Hematopoietic multipotent progenitor cell treated with erythropoietin and hydrocortisone succinate and interleukin-3 and kit ligand, for 17 days (in vitro differentiated cells): ENCODE measurements around the gene CRIP1.

Source experiments
- DNase-seq: peaks from one replicate; pipeline ENCODE4 v3.0.0-alpha.2; 2015; ENCODE audit warnings: low spot score

Gene CRIP1

DNA sequence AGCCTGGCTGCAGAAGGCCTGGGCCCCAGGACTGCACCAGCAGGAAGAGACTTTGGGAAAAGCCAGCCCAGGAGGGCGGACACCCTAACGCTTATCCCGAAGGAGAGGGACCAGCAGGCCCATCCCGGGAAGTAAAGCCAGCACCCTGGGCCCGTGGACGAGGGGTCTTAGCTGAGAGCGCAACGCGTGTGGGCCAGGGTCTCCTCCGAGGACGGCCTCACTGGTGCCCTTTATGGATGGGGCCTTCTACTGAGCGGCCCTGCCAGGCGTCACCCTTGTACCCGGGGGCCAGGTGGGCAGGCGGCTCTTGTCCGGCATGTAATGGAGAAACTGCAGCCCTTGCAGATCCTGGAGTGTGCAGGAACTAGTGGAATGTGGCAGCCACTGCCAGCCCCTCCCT is 18.4 kb downstream of the CRIP1 start:
- DNase-seq: no peak

DNA sequence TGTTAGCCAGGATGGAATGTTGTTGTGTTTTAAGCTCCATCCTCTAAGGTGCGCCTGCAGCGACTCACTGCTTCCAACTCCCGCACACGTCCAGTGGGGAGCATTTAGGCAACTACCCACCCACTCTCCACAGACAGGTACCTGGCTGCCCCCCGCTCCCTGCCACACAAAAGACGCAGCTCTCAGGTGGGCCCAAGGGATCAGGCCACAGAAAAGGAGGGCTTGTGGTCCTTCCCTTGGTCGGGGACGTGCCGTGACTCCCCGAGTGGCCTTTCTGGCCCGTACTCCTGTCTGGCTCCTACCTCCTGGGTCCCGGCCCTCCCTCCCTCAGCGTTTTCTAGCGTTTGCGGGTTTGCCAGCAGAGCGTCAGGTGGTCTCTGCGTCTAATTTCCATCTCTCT is 20.6 kb downstream of the CRIP1 start:
- DNase-seq: no peak

DNA sequence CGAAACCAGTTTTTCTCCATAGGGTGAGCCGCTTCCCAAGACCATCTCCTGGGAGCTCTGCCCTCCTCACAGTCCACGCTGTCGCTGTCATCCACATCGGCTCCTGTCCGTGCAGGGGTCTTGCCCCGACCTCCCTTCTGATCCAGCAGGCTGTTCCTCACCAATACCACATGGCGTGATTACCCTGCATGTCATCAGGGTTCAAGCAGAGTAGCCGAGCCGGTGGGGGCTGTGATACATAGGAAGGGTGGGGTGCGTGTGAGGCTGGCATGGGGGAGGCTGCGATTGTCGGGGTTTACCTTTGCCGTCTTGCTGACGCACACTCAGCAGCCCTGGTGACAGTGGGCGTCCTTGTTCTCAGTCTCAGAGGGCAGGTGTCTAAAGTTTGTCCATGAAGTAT is 21.4 kb downstream of the CRIP1 start:
- no peak for DNase-seq

DNA sequence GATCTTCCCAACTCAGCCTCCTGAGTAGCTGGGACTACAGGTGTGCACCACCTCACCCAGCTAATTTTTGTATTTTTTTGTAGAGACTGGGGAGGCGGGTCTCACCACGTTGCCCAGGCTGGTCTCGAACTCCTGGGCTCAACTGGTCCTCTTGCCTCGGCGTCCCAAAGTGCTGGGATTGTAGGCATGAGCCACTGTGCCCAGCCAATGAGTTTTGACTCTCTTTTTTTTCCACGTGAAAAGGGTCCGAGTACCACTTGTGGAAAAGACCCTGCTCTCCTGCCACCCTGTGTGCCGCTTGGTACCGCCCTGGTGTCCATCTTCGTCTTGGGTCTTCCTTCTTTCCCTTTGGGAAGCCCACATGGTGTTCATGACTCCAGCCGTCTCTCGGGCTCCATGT is 21.9 kb downstream of the CRIP1 start:
- DNase-seq: no peak

DNA sequence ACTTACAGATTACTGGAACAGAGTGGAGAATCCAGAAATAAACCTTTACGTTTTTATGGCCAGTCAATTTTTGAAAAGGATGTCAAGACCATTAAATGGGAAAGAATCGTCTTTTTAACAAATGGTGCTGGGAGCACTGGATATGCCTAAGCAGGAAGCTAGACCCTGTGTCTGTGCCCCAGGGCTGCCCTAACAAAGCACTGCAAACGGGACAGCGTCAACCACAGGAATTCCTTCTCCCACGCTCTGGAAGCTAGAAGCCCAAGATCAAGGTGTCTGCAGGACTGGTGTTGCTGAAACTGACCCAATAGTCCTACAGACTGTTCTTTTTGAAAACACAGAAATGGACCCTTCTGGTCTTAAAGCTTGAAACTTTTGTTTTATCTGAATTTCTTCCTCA is 30.4 kb downstream of the CRIP1 start:
- no peak for DNase-seq

DNA sequence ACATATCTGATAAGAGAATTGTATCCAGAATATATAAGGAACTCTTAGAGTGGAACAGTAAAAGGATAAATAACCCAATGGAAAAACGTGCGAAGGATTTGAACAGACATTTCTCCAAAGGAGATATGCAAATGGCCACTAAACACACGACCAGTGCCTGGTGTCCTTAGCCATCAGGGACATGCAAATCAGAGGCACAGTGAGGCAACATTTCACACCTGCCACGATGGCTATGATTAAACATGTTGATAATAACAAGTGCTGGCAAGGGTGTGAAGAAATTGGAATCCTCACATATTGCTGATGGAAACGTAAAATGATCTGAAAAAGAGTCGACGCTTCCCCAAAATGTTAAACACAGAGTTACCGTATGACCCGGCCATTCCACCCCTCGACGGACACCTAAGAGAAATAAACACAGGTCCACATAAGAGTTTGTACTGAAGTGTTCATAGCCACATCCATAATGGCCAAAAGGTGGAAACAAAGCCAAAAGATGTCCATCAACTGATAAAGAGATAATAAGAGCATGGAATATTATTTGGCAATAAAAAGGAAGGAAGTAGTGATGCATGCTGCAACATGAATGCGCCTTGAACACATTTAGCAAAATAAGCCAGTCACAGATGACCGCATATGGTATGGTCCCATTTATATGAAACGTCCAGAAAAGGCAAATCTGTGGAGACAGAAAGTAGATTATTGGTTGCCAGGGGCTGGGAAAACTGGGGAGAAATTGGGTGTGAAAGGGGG is 33.4 kb downstream of the CRIP1 start:
- no peak for DNase-seq

DNA sequence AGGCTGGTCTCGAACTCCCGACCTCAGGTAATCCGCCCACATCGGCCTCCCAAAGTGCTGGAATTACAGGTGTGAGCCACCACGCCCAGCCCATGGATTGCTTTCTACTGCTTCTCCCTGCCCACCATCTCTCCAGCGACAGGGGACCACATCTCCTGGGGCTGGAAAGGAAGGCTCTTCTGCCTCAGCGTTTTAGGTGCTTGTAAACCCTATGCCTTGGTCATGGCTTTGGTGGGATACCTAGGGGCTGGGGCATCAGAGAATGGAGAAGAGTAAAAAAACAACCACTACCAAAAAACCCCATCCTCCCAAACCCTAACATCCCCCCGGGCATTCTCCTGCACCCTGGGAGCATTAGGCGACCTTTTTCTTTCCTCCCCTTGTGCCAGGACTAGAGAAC is 38.6 kb downstream of the CRIP1 start:
- DNase-seq: no peak

DNA sequence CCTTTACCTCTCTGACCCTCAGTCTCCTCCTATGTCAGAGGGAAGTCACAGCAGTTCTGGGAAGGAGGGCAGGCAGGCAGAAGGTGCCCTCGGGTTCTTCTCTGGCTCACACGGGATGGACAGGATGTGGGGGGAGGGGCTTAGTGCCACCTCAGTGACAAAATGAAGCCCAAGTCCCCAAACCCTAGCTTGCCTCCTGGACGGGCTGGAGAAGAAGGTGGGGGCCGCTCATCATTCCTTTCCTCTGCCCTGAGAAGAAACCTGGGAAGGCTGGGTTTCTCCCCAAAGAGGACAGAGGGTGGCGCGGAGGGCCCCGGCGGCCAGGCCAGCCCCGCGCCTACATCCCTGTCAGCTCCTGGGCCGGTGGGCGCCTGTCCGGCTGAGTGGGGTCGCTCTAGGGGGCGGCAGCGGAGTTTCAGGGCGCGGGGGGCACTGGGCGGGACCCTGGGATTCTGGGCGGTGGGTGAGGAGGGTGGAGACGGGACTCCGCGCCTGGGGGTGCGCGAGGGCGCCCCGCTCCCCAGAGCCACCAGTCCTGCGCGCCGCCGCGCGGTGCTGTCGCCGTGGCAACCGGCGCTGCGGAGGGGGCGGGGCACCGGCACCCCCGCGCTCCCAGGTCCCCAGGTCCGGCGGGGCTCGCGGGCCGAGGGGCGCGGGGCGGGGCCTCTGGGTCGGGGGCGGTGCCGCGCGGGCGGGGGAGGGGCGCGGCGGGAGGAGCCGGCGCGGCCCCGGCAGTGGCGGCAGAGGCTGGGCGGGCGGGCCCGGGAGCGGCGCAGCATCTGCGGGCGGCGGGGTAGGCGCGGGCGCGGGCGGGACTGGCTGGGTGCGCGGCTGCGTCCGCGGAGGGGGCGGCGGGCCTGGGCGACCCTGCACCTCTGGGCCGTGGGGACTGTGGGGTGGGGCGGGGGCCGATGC is 39.4 kb downstream of the CRIP1 start, which contains the start of gene TMEM121:
TMEM121 (plus strand) TSS at position 723 of the 915 bp plus-strand sequence. CDS start 2,252 bp downstream, outside the sequence.
- no peak for DNase-seq

DNA sequence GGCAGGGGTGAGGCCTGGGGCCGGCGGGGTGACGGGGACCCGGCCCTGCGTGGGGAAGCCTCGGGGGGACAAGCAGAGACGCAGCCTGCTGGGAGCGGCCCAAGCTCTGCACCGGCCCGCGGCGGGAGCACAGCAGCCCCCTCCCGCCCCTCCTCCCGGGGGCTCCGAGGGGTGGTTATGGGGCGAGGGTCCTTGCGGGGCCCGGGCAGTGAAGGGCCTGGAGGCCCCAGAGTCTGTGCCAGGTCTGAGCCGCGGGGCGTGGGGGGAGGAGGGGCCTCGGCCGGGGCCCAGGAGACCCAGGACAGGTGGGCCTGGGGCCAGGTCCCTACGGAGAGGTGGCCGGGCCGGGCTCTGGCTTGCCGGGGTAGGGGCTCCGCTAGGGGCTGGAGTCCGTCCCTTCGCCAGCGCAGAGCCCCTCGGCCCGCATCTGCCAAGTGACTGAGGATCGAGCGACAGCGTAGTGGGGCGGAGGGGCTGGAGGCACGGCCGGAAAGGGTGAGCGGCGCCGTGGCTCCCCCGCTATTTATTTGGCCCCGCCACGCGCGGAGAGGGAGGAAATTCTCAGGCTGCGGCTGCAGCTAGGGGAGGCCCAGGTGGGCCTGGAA is 40.2 kb downstream of the CRIP1 start:
- no peak for DNase-seq

DNA sequence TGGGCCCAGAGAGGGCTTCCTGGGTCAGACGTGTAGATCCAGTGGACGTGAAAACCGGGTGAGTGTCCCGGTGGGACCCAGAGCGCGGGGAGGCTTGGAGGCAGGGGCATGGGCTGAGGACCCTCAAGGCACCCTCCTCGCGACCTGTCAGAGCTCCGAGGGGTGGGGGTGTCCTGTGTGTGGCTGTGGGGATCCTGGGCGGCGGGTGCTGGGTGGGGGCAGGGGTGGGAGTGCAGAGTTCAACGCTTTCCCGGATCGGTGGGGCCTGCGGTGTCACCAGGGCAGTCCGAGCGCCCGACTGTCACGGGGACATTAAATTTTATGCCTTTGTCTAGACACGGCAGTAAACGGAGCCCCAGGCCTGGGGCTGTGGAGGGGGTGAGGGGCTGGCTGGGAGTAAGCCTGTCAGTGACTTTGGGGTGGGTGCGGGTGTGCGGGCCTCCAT is 40.7 kb downstream of the CRIP1 start:
- no peak for DNase-seq

DNA sequence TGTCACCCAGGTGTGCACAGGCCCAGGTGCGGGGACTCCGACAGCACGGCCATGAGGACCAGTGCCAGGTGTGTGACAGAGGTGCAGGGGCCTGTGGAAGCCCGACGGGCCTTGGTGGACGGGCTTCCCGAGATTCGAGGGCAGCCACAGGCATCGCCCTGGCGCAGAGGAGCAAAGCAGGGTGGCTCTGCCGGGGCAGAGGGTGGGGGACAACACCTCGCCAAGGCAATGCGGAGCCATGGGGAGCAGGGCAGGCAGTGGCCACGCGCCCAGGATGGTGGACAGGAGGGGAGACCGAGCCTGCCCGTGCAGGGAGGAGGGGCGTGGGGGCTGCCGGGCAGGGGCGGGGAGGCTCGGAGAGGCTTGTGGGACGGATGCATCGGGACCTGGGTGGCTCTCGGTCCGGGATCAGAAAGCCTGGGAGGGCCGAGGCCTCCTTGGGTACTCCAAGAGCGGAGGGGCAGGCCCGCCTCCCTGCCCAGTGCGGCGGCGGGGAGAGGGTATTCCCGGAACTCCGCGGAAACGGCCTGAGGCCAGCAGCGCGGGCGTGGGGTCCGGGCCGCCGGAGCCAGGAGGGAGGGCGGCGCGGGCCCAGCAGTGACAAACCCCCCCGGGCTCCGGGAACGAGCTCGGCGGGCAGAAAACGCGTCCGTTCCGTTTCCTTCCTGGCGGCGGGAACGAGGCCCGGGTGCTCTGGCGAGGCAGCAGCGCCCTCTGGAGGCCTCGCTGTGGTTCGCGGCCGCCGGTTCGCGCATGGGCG is 41.3 kb downstream of the CRIP1 start:
- peak; percentile 49 for DNase-seq

DNA sequence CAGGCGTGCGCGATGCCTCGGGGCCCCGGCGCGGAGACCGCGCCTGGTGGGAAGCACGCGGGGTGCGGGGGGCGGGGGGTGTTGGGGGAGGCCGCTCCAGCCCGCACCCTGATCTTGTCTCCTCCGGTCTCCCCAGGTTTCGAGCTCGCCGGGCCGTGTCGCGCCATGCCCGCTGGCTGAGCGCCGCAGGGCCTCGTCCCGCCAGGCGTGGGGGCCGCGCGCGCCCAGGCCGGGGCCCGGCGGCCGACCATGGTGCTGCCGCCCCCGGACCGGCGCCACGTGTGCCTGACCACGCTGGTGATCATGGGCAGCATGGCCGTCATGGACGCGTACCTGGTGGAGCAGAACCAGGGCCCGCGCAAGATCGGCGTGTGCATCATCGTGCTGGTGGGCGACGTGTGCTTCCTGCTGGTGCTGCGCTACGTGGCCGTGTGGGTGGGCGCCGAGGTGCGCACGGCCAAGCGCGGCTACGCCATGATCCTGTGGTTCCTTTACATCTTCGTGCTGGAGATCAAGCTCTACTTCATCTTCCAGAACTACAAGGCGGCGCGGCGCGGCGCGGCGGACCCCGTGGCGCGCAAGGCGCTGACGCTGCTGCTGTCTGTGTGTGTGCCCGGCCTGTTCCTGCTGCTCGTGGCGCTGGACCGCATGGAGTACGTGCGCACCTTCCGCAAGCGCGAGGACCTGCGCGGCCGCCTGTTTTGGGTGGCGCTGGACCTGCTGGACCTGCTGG is 42.1 kb downstream of the CRIP1 start:
- no peak for DNase-seq

DNA sequence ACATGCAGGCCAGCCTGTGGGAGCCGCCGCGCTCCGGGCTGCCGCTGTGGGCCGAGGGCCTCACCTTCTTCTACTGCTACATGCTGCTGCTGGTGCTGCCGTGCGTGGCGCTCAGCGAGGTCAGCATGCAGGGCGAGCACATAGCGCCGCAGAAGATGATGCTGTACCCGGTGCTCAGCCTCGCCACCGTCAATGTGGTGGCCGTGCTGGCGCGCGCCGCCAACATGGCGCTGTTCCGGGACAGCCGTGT is 42.6 kb downstream of the CRIP1 start:
- no peak for DNase-seq

DNA sequence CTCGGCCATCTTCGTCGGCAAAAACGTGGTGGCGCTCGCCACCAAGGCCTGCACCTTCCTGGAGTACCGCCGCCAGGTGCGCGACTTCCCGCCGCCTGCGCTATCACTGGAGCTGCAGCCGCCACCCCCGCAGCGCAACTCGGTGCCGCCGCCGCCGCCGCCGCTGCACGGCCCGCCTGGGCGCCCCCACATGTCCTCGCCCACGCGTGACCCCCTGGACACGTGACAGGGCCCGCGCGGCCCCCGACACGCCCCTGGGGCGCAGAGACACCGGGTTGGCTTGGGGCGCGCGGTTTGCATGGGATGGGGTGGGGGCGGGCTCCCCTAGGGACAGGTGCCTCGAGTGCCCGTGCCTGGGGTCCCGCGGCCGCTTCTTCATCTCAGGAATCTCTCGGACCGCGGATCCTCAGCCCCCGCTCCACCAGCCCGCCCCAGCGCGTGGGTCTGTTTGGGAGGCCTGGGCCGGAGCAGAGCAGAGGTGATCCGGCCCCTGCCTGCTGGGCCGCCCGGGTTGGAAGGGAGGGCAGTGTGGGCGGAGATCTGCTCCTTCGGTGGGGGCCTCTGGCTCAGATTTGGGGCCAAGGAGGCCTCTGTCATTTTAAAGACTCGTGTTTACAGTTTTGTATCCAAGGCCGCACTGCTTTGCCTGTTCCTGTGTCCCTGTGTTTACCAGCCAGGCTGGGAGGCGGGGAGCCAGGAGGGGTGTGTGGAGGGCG is 43.0 kb downstream of the CRIP1 start:
- no peak for DNase-seq

DNA sequence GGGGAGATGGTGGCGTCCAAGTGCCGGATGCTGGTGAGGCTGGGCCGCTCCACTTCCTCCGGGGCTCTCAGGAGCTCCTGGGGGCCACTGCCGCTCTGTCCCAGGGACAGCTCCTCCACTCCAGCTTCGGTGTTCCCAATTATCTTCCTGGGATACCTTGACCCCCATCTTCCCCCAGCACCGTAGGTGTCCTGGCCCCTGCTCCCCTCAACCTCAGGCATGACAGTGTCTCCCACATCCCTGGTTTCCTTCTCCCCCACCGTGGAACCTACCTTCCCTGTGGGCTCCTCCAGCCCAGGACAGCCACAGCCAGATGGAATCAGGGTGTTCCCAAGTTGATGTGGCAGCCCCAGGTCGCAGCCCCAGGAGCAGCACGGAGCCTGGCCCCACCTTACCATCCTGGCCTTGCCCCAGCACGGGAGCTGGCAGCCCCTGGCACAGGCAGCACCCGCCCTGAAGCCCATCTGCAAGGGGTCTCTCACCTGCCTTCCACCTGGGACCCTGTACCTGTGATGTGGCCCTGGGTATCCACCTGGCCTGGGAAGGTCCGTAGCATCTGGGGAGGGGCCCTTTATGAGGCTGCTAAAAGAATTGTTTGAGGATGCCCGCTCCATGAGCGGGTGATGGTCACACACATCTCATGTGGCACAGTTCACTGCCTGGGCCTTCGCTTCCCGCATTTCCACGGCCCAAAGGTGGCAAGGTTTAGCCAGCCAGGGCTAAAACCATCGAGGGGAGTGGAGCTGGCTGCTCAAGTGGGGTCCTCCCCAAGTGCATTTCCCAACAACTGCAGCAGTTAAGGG is 43.8 kb downstream of the CRIP1 start:
- no peak for DNase-seq

DNA sequence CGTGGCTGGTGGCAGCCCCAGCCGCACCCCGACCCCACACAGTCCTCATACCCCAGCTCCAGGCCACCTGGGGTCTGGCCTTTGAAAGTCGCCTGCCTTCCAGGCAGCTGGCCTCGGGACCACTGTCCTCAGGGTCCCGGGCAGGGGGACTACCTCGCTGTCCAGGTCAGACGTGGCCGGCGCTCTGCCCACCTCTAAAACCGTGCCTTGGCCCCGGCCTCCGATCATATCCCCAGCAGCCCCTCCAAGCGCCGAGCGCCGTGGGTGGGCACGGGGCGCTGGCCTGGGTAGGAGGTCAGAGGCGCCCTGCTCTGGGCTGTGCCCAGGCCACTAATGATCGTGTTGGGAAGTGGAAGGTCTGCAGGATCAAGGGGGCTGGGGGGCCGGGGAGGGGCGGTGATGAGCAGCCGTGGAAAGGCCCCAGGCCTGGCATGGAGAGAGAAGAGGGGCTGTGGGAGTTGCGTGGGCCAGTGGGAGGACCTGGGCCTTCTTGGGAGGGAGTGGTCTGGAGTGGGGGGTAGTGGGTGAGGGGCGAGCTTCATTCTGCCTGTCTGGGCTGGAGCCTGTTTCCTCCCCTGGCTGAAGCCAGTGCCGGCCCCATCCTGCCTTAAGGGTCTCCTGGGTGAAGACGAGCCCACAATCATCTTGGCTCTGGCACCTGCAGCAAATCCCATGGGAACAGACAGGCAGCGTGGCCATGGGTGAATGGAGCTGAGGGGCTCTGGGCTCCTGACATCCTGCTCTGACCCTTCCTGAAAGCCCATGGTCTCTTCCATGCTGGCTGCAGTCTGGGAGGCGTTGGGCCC is 44.6 kb downstream of the CRIP1 start:
- DNase-seq: no peak

DNA sequence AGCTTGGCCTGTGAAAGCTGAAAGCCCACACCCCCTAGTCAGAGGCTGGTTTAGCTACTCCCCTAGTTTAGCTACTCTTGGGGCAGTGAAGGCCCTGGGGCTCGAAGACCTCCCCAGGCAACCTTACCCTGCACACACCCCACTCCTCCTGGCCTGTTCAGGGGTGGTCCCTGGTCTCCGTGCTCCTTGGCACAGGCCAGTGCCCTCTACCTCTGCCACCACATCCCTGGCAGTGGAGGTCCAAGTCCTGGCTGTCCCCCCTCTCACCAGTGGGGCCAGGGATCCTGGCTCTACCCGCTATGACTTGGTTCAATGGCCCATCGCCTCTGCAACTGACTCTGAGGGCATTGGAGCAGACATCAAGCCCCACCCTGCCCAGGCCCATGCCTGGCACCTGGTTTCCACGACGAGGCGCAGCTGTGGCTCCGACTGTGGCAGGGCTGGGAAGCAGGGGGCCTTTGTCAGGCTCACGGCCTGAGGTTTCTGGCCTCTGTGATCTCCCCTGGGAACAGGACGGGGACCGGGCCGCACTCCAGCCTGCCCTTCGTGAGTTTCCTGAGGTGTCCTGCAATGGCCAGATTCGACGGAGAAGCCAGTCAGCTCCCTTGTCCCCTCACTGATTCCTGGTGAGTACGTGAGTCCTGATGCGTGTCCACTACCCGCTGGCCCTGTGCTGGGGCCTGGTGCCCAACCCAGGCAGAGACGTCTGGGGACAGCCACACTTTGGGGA is 45.4 kb downstream of the CRIP1 start:
- no peak for DNase-seq

DNA sequence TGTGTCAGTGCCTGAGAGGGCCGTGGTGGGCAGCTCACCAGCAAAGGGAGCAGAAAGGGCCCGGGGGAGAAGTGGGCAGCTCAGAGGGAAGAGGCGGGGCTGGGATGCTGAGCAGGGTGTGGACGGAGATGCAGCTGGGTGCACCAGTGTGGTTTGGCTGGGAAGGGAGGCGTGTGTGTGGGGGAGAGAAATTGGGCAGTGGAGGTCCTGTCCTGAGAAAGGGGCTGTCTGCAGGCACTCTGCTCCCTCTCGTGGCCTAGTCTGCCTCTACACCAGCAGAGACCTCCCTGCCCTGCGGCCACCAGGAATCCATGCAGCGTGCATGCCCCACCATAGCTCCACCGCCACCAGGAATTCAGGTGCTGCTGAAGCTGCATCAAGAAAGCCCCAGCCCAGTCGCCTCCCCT is 46.1 kb downstream of the CRIP1 start:
- DNase-seq: no peak

DNA sequence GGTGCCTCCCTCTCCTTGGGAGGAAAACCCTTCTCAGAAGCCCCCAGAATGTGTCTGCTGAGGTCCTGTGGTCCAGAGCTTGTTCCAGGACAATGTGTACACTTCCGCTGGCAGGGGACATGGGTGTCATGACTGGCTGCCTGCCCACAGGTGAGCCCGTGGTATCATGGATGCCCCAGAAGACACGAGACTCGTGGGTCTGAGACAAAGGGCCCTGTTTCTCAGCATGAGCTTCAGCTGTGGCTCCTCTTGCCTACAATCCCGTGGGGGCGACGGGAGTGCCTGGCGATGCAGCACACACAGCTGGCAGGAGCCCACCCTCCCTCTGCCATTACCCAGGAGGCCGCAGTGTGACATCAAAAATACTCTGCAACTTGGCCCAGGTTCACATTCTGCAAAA is 46.7 kb downstream of the CRIP1 start:
- DNase-seq: no peak
